Smooth muscle cell (in vitro differentiated cells): ENCODE data around the gene ABHD17C. TPM values are rescaled to one million over a fixed set of nuclear protein-coding genes. Genes with fewer than 3 reads are reported as not detected.

ENCODE experiments used
- DNase-seq: peaks from one replicate; lab custom pipeline; 2025; ENCODE audit not compliant: unreplicated experiment; lab: John Stamatoyannopoulos, UW
- H2AFZ ChIP-seq: fragments of 200-600 bp; sonication (generic); 2 replicates; pipeline ENCODE4 v1.6.0; 2016; ENCODE audit warnings: antibody characterized with exemption, low read depth, mild to moderate bottlenecking
- H3F3A ChIP-seq: fragments of 200-600 bp; sonication (generic); 2 replicates; pipeline ENCODE4 v1.6.0; 2017; ENCODE audit warnings: antibody characterized with exemption, low read depth
- H3K27ac ChIP-seq: fragments of 200-600 bp; sonication (generic); 2 replicates; pipeline ENCODE4 v1.5.1; 2016; ENCODE audit warnings: low read depth, mild to moderate bottlenecking
- H3K27me3 ChIP-seq: fragments of 200-600 bp; sonication (generic); 2 replicates; pipeline ENCODE4 v1.6.1; 2016; ENCODE audit warnings: low read depth, mild to moderate bottlenecking
- H3K36me3 ChIP-seq: fragments of 200-600 bp; sonication (generic); 2 replicates; pipeline ENCODE4 v1.5.1; 2016; ENCODE audit warnings: low read depth
- H3K4me1 ChIP-seq: fragments of 200-600 bp; sonication (generic); 2 replicates; pipeline ENCODE4 v1.5.1; 2016; ENCODE audit warnings: low read depth
- H3K4me2 ChIP-seq: fragments of 200-600 bp; sonication (generic); 2 replicates; pipeline ENCODE4 v1.6.0; 2016; ENCODE audit warnings: mild to moderate bottlenecking
- H3K4me3 ChIP-seq: fragments of 200-600 bp; sonication (generic); 2 replicates; pipeline ENCODE4 v1.5.1; 2016; ENCODE audit warnings: mild to moderate bottlenecking
- H3K79me2 ChIP-seq: fragments of 200-600 bp; sonication (generic); 2 replicates; pipeline ENCODE4 v1.6.0; 2016; ENCODE audit warnings: low read depth, mild to moderate bottlenecking
- H3K9ac ChIP-seq: fragments of 200-600 bp; sonication (generic); 2 replicates; pipeline ENCODE4 v1.6.0; 2016; ENCODE audit warnings: low read depth
- H3K9me3 ChIP-seq: fragments of 200-600 bp; sonication (generic); replicated peaks from 2 replicates; pipeline ENCODE4 v1.5.1; 2016; ENCODE audit warnings: low read depth
- H4K20me1 ChIP-seq: fragments of 200-600 bp; sonication (generic); 2 replicates; pipeline ENCODE4 v1.6.0; 2016; ENCODE audit warnings: low read depth
- WGBS: methylation state at CpG from one replicate; pipeline ENCODE4 v1.1.7; 2016; ENCODE audit warnings: low lambda C conversion rate; 5-methylcytosine and 5-hydroxymethylcytosine counted together
- polyA plus RNA-seq: library from polyadenylated mRNA; unstranded; fragments of >200 nt; fragmentation: Nextera tagmentation; extraction: Ambion mirVana; gene quantifications from 2 replicates; pipeline ENCODE4 v1.2.1, GENCODE V29; 2016
- total RNA-seq: library from RNA; depleted of rRNA; stranded (reverse); fragments of >200 nt; gene quantifications from 2 replicates; pipeline ENCODE4 v1.2.3, GENCODE V29; 2014
- TF ChIP-seq, protein P1 (sequence below): fragments of 200-600 bp; sonication (generic); IDR thresholded peaks from 2 replicates; pipeline ENCODE4 v1.5.1; 2017; ENCODE audit warnings: borderline replicate concordance, mild to moderate bottlenecking, antibody characterized with exemption; ENCODE audit not compliant: insufficient read depth, poor library complexity, severe bottlenecking

ABHD17C gene
- total and polyA plus RNA-seq, 2 experiments from 2014 or later, result 3.1 to 4.1 TPM

GRCh38 chr15:80745888-80746287, 50.8 kb downstream of the ABHD17C start:
- no peaks in the 10 kb centered on the region for H3K36me3 ChIP-seq
- no peaks in the 10 kb centered on the region for H3K79me2 ChIP-seq

GRCh38 chr15:80747317-80748053, 52.4 kb downstream of the ABHD17C start:
- H3K4me1 ChIP-seq, result peaks cover 18% of the 10 kb centered on the region
- H4K20me1 ChIP-seq, result peaks cover 13% of the 10 kb centered on the region
- TF ChIP-seq, protein P1, sequence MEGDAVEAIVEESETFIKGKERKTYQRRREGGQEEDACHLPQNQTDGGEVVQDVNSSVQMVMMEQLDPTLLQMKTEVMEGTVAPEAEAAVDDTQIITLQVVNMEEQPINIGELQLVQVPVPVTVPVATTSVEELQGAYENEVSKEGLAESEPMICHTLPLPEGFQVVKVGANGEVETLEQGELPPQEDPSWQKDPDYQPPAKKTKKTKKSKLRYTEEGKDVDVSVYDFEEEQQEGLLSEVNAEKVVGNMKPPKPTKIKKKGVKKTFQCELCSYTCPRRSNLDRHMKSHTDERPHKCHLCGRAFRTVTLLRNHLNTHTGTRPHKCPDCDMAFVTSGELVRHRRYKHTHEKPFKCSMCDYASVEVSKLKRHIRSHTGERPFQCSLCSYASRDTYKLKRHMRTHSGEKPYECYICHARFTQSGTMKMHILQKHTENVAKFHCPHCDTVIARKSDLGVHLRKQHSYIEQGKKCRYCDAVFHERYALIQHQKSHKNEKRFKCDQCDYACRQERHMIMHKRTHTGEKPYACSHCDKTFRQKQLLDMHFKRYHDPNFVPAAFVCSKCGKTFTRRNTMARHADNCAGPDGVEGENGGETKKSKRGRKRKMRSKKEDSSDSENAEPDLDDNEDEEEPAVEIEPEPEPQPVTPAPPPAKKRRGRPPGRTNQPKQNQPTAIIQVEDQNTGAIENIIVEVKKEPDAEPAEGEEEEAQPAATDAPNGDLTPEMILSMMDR, result no peak
- no peaks in the 10 kb centered on the region for H3K9me3 ChIP-seq
- no peaks in the 10 kb centered on the region for H3K27me3 ChIP-seq
- peaks cover 4% of the 10 kb centered on the region for H3F3A ChIP-seq
- no peaks in the 10 kb centered on the region for H3K79me2 ChIP-seq
- no peak overlapping the region for H3K9ac ChIP-seq
- H3K4me3 ChIP-seq, result no peak overlapping the region
- no peak overlapping the region for H2AFZ ChIP-seq
- WGBS, result 67% methylated on average over 16 of the region's 16 CpGs
- H3K27ac ChIP-seq, result no peak overlapping the region
- DNase-seq, result no peak
- no peaks in the 10 kb centered on the region for H3K36me3 ChIP-seq
- H3K4me2 ChIP-seq, result no peak overlapping the region

More at GRCh38 chr15:80745888-80746287, 50.8 kb downstream of the ABHD17C start:
- no peak overlapping the region for H3K9ac ChIP-seq
- no peak overlapping the region for H3K4me3 ChIP-seq
- peaks cover 4% of the 10 kb centered on the region for H3F3A ChIP-seq
- peaks cover 13% of the 10 kb centered on the region for H4K20me1 ChIP-seq
- no peak overlapping the region for H2AFZ ChIP-seq
- H3K27ac ChIP-seq, result no peak overlapping the region
- TF ChIP-seq, protein P1, result no peak
- DNase-seq, result no peak
- H3K4me1 ChIP-seq, result peaks cover 18% of the 10 kb centered on the region
- no peaks in the 10 kb centered on the region for H3K9me3 ChIP-seq
- H3K4me2 ChIP-seq, result no peak overlapping the region
- no peaks in the 10 kb centered on the region for H3K27me3 ChIP-seq
- WGBS, result 100% methylated on average over 1 of the region's 1 CpG

- H3F3A ChIP-seq, result peaks cover 4% of the 10 kb centered on the region
- peaks cover 6% of the 10 kb centered on the region for H3K4me1 ChIP-seq
- H3K4me2 ChIP-seq, result no peak overlapping the region
- 83% methylated on average over 6 of the region's 6 CpGs for WGBS
- TF ChIP-seq, protein P1, result no peak
- no peaks in the 10 kb centered on the region for H3K79me2 ChIP-seq
- H3K9me3 ChIP-seq, result no peaks in the 10 kb centered on the region
- DNase-seq, result no peak
- H3K36me3 ChIP-seq, result no peaks in the 10 kb centered on the region
- no peaks in the 10 kb centered on the region for H3K27me3 ChIP-seq
- no peak overlapping the region for H2AFZ ChIP-seq
- peaks cover 13% of the 10 kb centered on the region for H4K20me1 ChIP-seq
- no peak overlapping the region for H3K27ac ChIP-seq
- H3K4me3 ChIP-seq, result no peak overlapping the region
- no peak overlapping the region for H3K9ac ChIP-seq
These were observed 54.5 kb downstream of the ABHD17C start for GRCh38 chr15:80749589-80749988.

DNA sequence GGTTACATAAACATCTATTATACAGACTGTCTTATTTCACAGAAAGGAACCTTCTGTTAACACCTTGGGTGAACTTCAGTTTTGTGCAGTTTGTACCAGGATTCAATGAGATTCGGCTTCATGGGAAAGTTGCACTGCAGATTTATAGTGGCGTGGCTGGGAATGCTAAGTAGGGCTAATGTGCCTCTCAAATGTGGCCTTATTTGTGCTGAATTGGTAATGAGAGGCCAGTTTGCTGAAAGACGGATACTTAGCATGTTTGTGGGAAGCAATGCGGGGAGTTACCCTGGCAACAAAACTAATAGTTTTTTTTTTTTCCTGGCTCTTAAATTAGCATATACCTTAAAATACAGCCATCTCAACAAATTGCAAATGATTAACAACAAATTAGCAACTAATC, 55.5 kb downstream of the ABHD17C start:
- H3K79me2 ChIP-seq, result no peaks in the 10 kb centered on the region
- no peaks in the 10 kb centered on the region for H3K4me1 ChIP-seq
- H3K4me2 ChIP-seq, result no peak overlapping the region
- H3F3A ChIP-seq, result no peaks in the 10 kb centered on the region
- no peak overlapping the region for H3K27ac ChIP-seq
- H2AFZ ChIP-seq, result no peak overlapping the region
- H3K4me3 ChIP-seq, result no peak overlapping the region
- no peaks in the 10 kb centered on the region for H3K36me3 ChIP-seq
- no peaks in the 10 kb centered on the region for H3K27me3 ChIP-seq
- TF ChIP-seq, protein P1, result no peak
- DNase-seq, result no peak
- WGBS, result 93% methylated on average over 4 of the region's 4 CpGs
- H4K20me1 ChIP-seq, result peaks cover 13% of the 10 kb centered on the region
- H3K9ac ChIP-seq, result no peak overlapping the region
- H3K9me3 ChIP-seq, result no peaks in the 10 kb centered on the region
